Mesodermal cell (in vitro differentiated cells): ENCODE measurements around the gene STPG3.

Experiments used
- H3K27ac ChIP-seq: 2 replicates; pipeline ENCODE4 v1.7.0; 2013; ENCODE audit warnings: mild to moderate bottlenecking, low read depth, low read length, moderate library complexity; ENCODE audit not compliant: severe bottlenecking
- H3K36me3 ChIP-seq: 2 replicates; pipeline ENCODE4 v1.7.1; 2013; ENCODE audit warnings: mild to moderate bottlenecking, low read length, moderate library complexity; ENCODE audit not compliant: control insufficient read depth, insufficient read depth
- H3K4me1 ChIP-seq: one replicate; pipeline ENCODE4 v1.7.1; 2013; ENCODE audit warnings: mild to moderate bottlenecking, low read length; ENCODE audit not compliant: insufficient read depth, control insufficient read depth, poor library complexity, severe bottlenecking
- H3K4me3 ChIP-seq: 2 replicates; pipeline ENCODE4 v1.7.0; 2013; ENCODE audit warnings: low read length, control low read depth, mild to moderate bottlenecking; ENCODE audit not compliant: insufficient read depth, poor library complexity, severe bottlenecking; ENCODE audit errors: extremely low read depth
- H3K9me3 ChIP-seq: 2 replicates; pipeline ENCODE4 v1.7.1; 2013; ENCODE audit warnings: mild to moderate bottlenecking, low read length, moderate library complexity; ENCODE audit not compliant: control insufficient read depth
- WGBS, 2 experiments: methylation state at CpG; one replicate each; pipeline ENCODE4 v1.1.5; 2013; ENCODE audit warnings: missing lambda C conversion rate in 2 of 2; ENCODE audit not compliant: insufficient coverage in 2 of 2; 5-methylcytosine and 5-hydroxymethylcytosine counted together

The STPG3 gene

GRCh38 chr9:137302449-137303150 is 51.5 kb downstream of the STPG3 start:
- no peak overlapping the region for H3K27ac ChIP-seq
- WGBS, 2 experiments = 5 to 8% methylated on average over 75 to 76 of the region's 78 CpGs
- H3K9me3 ChIP-seq = no peaks in the 10 kb centered on the region
- H3K36me3 ChIP-seq = no peaks in the 10 kb centered on the region
- H3K4me3 ChIP-seq = peak overlapping the region; percentile 30
- peaks cover 50% of the 10 kb centered on the region for H3K4me1 ChIP-seq
